Measurements from ENCODE around the gene RPS16. TPM values are rescaled to one million over a fixed set of nuclear protein-coding genes. Genes with fewer than 3 reads are reported as not detected.

The RPS16 gene
- total and polyA plus RNA-seq, 2 of the 13 experiments (the other 11 are each of a cell fraction or from before 2014, with no cell fraction given): 488 to 2,583 TPM

DNA sequence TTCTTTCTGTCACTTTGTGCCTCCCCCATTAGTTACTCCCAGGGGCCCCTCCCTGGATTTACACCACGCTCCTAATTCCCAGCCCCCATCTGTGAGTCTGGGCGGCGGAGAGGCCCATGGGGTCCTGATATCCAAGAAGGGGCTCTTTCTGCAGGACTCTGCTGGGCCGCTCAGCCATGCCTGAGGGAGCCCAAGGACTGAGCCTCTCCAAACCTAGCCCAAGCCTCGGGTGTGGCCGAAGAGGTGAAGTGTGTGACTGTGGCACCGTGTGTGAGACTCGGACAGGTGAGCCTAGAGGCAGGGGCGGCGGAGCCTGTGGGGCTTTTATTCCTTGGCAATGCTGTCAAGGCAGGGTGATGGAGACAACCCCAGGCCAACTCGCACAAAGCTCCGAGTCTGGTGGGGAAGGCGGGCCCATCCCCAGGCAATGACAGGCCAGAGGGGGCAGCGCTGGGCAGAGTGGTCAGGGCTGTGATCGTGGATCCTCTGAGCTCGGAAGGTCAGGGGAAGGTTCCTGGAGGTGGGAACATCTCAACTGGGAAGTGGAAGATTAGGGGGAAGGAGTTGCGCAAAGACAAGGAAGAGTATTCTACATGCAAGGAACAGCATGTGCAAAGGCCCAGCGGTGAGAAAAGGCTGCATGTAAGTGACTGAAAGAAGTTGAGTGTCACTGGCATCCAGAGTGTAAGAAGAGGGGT, 21.7 kb downstream of the RPS16 start (continued):
- peak; percentile 35; the same call in 1 of the 2 replicates for TF ChIP-seq ZNF501 (CRISPR knock-in tag; IDR thresholded peaks at IDR 0.05)
- no peak for TF ChIP-seq ZSCAN30 (CRISPR knock-in tag; IDR thresholded peaks at IDR 0.05)
- TF ChIP-seq SRSF9 (IDR thresholded peaks at IDR 0.05; ENCODE audit: borderline replicate concordance, insufficient read depth, low read depth, low read length, poor library complexity, severe bottlenecking): no peak
- TF ChIP-seq ZBTB38 (CRISPR knock-in tag; IDR thresholded peaks at IDR 0.05): peak; percentile 67
- TF ChIP-seq, protein P1, sequence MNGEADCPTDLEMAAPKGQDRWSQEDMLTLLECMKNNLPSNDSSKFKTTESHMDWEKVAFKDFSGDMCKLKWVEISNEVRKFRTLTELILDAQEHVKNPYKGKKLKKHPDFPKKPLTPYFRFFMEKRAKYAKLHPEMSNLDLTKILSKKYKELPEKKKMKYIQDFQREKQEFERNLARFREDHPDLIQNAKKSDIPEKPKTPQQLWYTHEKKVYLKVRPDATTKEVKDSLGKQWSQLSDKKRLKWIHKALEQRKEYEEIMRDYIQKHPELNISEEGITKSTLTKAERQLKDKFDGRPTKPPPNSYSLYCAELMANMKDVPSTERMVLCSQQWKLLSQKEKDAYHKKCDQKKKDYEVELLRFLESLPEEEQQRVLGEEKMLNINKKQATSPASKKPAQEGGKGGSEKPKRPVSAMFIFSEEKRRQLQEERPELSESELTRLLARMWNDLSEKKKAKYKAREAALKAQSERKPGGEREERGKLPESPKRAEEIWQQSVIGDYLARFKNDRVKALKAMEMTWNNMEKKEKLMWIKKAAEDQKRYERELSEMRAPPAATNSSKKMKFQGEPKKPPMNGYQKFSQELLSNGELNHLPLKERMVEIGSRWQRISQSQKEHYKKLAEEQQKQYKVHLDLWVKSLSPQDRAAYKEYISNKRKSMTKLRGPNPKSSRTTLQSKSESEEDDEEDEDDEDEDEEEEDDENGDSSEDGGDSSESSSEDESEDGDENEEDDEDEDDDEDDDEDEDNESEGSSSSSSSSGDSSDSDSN (CRISPR knock-in tag; IDR thresholded peaks at IDR 0.05): peak; percentile 78
- TF ChIP-seq, protein P2, sequence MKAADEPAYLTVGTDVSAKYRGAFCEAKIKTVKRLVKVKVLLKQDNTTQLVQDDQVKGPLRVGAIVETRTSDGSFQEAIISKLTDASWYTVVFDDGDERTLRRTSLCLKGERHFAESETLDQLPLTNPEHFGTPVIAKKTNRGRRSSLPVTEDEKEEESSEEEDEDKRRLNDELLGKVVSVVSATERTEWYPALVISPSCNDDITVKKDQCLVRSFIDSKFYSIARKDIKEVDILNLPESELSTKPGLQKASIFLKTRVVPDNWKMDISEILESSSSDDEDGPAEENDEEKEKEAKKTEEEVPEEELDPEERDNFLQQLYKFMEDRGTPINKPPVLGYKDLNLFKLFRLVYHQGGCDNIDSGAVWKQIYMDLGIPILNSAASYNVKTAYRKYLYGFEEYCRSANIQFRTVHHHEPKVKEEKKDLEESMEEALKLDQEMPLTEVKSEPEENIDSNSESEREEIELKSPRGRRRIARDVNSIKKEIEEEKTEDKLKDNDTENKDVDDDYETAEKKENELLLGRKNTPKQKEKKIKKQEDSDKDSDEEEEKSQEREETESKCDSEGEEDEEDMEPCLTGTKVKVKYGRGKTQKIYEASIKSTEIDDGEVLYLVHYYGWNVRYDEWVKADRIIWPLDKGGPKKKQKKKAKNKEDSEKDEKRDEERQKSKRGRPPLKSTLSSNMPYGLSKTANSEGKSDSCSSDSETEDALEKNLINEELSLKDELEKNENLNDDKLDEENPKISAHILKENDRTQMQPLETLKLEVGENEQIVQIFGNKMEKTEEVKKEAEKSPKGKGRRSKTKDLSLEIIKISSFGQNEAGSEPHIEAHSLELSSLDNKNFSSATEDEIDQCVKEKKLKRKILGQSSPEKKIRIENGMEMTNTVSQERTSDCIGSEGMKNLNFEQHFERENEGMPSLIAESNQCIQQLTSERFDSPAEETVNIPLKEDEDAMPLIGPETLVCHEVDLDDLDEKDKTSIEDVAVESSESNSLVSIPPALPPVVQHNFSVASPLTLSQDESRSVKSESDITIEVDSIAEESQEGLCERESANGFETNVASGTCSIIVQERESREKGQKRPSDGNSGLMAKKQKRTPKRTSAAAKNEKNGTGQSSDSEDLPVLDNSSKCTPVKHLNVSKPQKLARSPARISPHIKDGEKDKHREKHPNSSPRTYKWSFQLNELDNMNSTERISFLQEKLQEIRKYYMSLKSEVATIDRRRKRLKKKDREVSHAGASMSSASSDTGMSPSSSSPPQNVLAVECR (CRISPR knock-in tag; IDR thresholded peaks at IDR 0.05; ENCODE audit: borderline replicate concordance): peak; percentile 31; the same call in 1 of the 2 replicates
- no peak for TF ChIP-seq GTF2F1 (IDR thresholded peaks at IDR 0.05; ENCODE audit: low read length)
- TF ChIP-seq, protein P3, sequence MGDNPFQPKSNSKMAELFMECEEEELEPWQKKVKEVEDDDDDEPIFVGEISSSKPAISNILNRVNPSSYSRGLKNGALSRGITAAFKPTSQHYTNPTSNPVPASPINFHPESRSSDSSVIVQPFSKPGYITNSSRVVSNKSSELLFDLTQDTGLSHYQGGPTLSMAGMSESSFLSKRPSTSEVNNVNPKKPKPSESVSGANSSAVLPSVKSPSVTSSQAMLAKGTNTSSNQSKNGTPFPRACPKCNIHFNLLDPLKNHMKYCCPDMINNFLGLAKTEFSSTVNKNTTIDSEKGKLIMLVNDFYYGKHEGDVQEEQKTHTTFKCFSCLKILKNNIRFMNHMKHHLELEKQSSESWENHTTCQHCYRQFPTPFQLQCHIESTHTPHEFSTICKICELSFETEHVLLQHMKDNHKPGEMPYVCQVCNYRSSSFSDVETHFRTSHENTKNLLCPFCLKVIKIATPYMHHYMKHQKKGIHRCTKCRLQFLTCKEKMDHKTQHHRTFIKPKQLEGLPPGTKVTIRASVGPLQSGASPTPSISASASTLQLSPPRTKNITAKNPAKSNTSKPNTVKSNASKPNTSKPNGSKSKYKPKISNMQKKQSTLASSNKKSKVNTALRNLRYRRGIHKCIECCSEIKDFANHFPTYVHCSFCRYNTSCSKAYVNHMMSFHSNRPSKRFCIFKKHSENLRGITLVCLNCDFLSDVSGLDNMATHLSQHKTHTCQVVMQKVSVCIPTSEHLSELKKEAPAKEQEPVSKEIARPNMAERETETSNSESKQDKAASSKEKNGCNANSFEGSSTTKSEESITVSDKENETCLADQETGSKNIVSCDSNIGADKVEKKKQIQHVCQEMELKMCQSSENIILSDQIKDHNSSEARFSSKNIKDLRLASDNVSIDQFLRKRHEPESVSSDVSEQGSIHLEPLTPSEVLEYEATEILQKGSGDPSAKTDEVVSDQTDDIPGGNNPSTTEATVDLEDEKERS (CRISPR knock-in tag; IDR thresholded peaks at IDR 0.05): no peak
- TF ChIP-seq ZNF329 (CRISPR knock-in tag; IDR thresholded peaks at IDR 0.05; ENCODE audit: low read depth): no peak
- 0 out of 2 replicates have a peak, but pooled peaks have one; percentile 33 for TF ChIP-seq NFE2L1 (CRISPR knock-in tag; IDR thresholded peaks at IDR 0.05; ENCODE audit: borderline replicate concordance)
- TF ChIP-seq, protein P4, sequence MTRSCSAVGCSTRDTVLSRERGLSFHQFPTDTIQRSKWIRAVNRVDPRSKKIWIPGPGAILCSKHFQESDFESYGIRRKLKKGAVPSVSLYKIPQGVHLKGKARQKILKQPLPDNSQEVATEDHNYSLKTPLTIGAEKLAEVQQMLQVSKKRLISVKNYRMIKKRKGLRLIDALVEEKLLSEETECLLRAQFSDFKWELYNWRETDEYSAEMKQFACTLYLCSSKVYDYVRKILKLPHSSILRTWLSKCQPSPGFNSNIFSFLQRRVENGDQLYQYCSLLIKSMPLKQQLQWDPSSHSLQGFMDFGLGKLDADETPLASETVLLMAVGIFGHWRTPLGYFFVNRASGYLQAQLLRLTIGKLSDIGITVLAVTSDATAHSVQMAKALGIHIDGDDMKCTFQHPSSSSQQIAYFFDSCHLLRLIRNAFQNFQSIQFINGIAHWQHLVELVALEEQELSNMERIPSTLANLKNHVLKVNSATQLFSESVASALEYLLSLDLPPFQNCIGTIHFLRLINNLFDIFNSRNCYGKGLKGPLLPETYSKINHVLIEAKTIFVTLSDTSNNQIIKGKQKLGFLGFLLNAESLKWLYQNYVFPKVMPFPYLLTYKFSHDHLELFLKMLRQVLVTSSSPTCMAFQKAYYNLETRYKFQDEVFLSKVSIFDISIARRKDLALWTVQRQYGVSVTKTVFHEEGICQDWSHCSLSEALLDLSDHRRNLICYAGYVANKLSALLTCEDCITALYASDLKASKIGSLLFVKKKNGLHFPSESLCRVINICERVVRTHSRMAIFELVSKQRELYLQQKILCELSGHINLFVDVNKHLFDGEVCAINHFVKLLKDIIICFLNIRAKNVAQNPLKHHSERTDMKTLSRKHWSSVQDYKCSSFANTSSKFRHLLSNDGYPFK (CRISPR knock-in tag; IDR thresholded peaks at IDR 0.05; ENCODE audit: borderline replicate concordance): no peak; the same call in 1 of the 2 replicates
- TF ChIP-seq FOXP1 (IDR thresholded peaks at IDR 0.05): no peak
- TF ChIP-seq FOXP1 (CRISPR knock-in tag; IDR thresholded peaks at IDR 0.05): no peak
- TF ChIP-seq, protein P5, sequence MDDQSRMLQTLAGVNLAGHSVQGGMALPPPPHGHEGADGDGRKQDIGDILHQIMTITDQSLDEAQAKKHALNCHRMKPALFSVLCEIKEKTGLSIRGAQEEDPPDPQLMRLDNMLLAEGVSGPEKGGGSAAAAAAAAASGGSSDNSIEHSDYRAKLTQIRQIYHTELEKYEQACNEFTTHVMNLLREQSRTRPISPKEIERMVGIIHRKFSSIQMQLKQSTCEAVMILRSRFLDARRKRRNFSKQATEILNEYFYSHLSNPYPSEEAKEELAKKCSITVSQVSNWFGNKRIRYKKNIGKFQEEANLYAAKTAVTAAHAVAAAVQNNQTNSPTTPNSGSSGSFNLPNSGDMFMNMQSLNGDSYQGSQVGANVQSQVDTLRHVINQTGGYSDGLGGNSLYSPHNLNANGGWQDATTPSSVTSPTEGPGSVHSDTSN (CRISPR knock-in tag; IDR thresholded peaks at IDR 0.05; ENCODE audit: borderline replicate concordance): no peak

Measured in HepG2 (cell line).